Erythroblast (primary cell): ENCODE results near the gene SEMA3A.

Source experiments
- GATA1 ChIP-seq: IDR thresholded peaks from 2 replicates; pipeline ENCODE4 v1.6.1; 2011; ENCODE audit warnings: low read depth, mild to moderate bottlenecking, control low read depth, low read length, moderate library complexity
- POLR2A ChIP-seq: IDR thresholded peaks from 2 replicates; pipeline ENCODE4 v1.6.1; 2011; ENCODE audit warnings: mild to moderate bottlenecking, low read length

DNA sequence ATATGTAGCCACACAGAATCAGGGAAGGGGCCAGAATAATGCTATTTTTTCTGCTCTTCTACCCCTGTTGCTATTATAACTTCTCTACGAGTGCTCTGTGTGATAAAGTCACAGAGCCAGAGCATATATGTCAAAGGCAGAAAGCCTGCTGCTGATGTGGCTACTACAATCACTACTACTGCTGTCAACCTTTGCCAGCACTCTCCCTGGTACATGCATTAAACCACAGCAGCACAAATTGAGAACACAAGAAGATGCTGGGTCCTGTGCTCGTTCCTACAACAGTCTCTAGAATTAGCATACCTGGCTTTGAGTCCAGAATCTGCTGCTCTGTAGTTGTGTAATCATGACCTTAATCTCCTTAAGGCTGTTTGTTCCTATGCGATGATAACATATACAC, 108.6 kb downstream of the SEMA3A start:
- no peak for TF ChIP-seq POLR2A
- no peak for TF ChIP-seq GATA1
